ENCODE results near the gene CWF19L2. TPM values are rescaled to one million over a fixed set of nuclear protein-coding genes. Genes with fewer than 3 reads are reported as not detected.
"Not testable (repeated sequence)": the region's sequence is repeated elsewhere in the genome, so short reads cannot be mapped to it uniquely, and the experiment has no call there.

Gene CWF19L2
- 11.7 and 13.4 TPM in 2 replicates for total RNA-seq (ENCODE audit: low replicate concordance)
- long read RNA-seq, transcript CWF19L2-201 (18 exons, 3,278 nt): major isoform, 5 of 20 reads
- long read RNA-seq, partial matches to known transcripts: 12 of 20 reads
- long read RNA-seq, other reads (novel, unspliced or antisense): 3 of 20 reads

DNA sequence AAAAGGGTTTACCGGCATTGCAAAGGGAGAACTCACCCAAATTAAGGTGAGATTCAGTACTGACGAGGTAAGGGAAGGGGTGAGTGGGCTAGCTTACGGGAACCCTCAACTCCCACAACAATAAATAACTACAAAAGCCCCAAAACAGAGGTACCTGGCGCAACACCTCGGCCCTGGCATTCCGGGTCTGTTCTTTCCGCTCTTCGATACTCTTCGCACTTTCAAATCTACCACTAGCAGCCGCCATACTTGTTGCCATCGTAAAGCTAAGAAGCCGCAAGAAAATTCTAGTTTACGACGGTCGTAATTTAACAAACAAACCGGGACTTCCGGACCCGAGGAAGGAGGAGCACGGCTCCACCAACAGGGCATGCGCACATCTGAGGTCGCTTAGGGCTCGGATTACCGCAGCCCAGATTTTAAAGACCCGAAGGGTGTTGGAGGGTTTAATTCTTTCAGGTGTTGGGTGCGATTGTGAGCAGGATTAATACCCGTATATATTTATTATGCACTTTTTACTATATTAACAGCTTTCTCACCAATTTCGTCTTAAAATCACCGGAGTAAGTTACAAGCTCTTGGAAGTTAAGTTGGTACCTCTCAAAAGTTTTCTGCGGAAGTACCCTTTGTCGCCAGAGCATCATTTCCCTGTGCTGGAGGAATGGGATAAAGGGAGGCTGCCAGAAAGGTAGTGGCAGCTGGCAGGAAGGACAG is at the start of gene CWF19L2:
TSS of gene CWF19L2 (minus strand) at position 268 of the 714 bp plus-strand sequence. CDS start at position 259, 9 bp downstream.
- Mint-ChIP-seq H3K27ac (peak within 1 kb of the TSS; percentile 75), H3K27me3 (peaks cover 18% of the 10 kb centered on the region), H3K4me1 (ENCODE audit: unreplicated experiment) (peaks cover 9% of the 10 kb centered on the region), H3K9me3 (no peaks in the 10 kb centered on the region), H3K36me3 (no peaks in the 10 kb centered on the region), H3K4me3 (peak within 1 kb of the TSS; percentile 90)
- DNase-seq (ENCODE audit: extremely low spot score, unreplicated experiment): peak; percentile 84
- TF ChIP-seq, protein P1, sequence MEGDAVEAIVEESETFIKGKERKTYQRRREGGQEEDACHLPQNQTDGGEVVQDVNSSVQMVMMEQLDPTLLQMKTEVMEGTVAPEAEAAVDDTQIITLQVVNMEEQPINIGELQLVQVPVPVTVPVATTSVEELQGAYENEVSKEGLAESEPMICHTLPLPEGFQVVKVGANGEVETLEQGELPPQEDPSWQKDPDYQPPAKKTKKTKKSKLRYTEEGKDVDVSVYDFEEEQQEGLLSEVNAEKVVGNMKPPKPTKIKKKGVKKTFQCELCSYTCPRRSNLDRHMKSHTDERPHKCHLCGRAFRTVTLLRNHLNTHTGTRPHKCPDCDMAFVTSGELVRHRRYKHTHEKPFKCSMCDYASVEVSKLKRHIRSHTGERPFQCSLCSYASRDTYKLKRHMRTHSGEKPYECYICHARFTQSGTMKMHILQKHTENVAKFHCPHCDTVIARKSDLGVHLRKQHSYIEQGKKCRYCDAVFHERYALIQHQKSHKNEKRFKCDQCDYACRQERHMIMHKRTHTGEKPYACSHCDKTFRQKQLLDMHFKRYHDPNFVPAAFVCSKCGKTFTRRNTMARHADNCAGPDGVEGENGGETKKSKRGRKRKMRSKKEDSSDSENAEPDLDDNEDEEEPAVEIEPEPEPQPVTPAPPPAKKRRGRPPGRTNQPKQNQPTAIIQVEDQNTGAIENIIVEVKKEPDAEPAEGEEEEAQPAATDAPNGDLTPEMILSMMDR (conservative IDR thresholded peaks at IDR 0.05): peak; percentile 54

DNA sequence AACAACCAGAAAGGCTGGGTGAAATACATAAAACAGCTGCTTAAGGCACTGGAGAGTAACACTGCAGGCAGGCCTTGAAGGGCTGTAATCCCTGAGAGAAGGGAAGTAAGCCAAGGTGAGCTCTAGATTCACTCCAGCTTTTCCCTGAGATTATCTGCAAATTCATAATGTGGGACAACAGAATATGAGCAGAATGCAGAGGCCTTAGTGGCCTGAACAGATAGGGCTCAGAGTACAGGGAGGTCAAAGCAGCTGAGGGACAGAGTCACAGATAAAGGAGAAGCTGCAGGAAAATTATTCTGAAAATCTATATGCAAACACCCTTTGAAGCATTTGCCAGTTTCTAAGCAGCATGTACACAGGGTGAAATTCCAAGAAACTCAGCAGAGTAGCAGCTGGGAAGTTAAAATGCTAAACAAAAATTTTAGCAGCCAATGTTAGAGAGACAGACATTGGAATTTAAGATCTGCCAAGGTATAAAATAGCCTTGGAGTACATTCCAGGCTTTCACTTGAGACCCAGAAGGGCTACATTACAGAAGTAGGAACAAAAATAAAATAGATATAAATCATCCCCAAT is 48.1 kb upstream of the CWF19L2 start:
- no peak for DNase-seq (ENCODE audit: extremely low spot score, unreplicated experiment)
- H3K4me3 Mint-ChIP-seq: no peak overlapping the region

DNA sequence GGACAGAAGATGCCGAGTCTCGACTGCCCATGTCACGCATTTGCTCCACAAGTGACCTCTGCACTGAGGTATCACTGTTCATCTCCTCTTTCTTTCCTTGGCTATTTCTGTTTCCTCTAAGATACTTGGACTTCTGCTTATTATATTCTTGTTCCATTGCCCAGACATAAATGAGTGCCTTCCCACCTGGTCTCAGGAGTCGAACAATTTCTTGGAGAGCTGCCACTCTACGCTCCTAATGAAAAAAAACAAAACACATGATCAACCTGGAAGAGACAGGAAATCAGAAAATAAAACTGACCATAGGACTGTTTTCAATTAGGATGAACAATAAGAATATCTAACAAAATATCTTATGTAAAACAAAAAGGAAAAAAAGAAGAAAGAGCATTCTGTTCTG is 47.4 kb upstream of the CWF19L2 start:
- Mint-ChIP-seq H3K27me3 (no peaks in the 10 kb centered on the region), H3K36me3 (peaks cover 24% of the 10 kb centered on the region), H3K9me3 (no peaks in the 10 kb centered on the region), H3K4me1 (ENCODE audit: unreplicated experiment) (no peaks in the 10 kb centered on the region), H3K27ac (no peak overlapping the region), H3K4me3 (no peak overlapping the region)
- TF ChIP-seq, protein P1 (conservative IDR thresholded peaks at IDR 0.05): no peak
- no peak for DNase-seq (ENCODE audit: extremely low spot score, unreplicated experiment)

More for the DNA sequence above, 48.1 kb upstream of the CWF19L2 start:
- H3K36me3 Mint-ChIP-seq: peaks cover 24% of the 10 kb centered on the region
- H3K27me3 Mint-ChIP-seq: no peaks in the 10 kb centered on the region
- no peaks in the 10 kb centered on the region for H3K9me3 Mint-ChIP-seq
- H3K4me1 Mint-ChIP-seq (ENCODE audit: unreplicated experiment): no peaks in the 10 kb centered on the region
- no peak overlapping the region for H3K27ac Mint-ChIP-seq
- TF ChIP-seq, protein P1 (conservative IDR thresholded peaks at IDR 0.05): no peak

DNA sequence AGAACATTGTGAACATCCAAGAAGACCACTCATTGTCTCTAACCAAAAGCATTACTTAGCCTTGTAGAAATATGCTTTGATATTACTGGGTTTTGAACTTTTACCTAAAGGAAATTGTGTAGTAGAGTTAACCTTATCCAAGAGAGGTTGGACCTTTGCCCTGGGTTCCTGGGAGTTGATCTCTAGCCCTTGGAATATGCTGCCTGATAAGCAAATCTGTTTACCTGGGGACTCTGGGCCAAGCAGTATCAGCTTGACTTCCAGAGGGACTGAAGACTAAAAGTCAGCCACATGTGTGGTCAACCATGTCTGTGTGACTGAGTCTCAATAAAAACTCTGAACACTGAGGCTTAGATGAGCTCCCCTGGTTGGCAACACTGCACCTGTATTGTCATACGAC is 44.1 kb upstream of the CWF19L2 start:
- no peaks in the 10 kb centered on the region for H3K9me3 Mint-ChIP-seq

DNA sequence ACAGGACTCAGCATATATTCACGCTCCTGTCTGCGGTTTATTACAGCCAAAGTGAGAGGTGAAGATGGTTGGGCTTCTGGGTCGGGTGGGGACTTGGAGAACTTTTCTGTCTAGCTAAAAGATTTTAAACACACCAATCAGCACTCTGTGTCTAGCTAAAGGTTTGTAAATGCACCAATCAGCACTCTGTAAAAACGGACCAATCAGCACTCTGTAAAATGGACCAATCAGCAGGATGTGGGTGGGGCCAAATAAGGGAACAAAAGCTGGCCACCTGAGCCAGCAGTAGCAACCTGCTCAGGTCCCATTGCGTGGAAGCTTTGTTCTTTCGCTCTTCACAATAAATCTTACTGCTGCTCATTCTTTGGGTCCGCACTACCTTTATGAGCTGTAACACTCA is 39.7 kb upstream of the CWF19L2 start:
- not testable (repeated sequence) for H3K4me3 Mint-ChIP-seq; H3K27me3 Mint-ChIP-seq; H3K4me1 Mint-ChIP-seq (ENCODE audit: unreplicated experiment); DNase-seq (ENCODE audit: extremely low spot score, unreplicated experiment); H3K36me3 Mint-ChIP-seq; H3K27ac Mint-ChIP-seq; H3K9me3 Mint-ChIP-seq

More for the DNA sequence above, 44.1 kb upstream of the CWF19L2 start:
- H3K27me3 Mint-ChIP-seq: no peaks in the 10 kb centered on the region
- TF ChIP-seq, protein P1 (conservative IDR thresholded peaks at IDR 0.05): no peak
- H3K36me3 Mint-ChIP-seq: peaks cover 20% of the 10 kb centered on the region
- H3K4me3 Mint-ChIP-seq: no peak overlapping the region
- no peak for DNase-seq (ENCODE audit: extremely low spot score, unreplicated experiment)
- no peaks in the 10 kb centered on the region for H3K4me1 Mint-ChIP-seq (ENCODE audit: unreplicated experiment)
- H3K27ac Mint-ChIP-seq: no peak overlapping the region

DNA sequence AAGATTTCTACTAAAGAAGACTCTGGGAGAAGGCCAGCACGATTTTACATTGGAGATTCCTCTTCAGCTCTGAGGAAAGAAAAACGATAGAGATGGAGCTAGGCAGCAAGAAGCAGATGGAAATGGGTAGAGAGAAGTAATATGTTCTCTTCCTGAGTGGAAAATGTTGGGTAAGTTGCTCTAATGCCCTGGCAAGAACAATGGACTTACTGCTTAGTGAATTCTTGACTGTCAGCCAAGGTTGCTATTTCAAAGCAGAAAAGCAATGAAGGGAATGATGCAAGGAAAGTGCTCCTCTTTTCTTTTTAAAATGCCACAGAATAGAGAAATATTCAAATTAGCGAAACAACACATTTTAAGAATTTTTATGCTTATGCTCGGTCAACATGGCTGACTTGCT is 38.4 kb upstream of the CWF19L2 start:
- no peaks in the 10 kb centered on the region for H3K36me3 Mint-ChIP-seq
- TF ChIP-seq, protein P1 (conservative IDR thresholded peaks at IDR 0.05): no peak
- no peak for DNase-seq (ENCODE audit: extremely low spot score, unreplicated experiment)
- H3K9me3 Mint-ChIP-seq: no peaks in the 10 kb centered on the region
- H3K27me3 Mint-ChIP-seq: no peaks in the 10 kb centered on the region
- H3K4me1 Mint-ChIP-seq (ENCODE audit: unreplicated experiment): no peaks in the 10 kb centered on the region
- H3K27ac Mint-ChIP-seq: no peak overlapping the region
- no peak overlapping the region for H3K4me3 Mint-ChIP-seq

Measured in type B pancreatic cell (in vitro differentiated cells).